LNCAP (cell line): ENCODE data around the gene GREB1.

Experiments used
- TF ChIP-seq, protein P1 (sequence below): fragments of 450-650 bp; IDR thresholded peaks from 2 replicates; pipeline ENCODE4 v1.5.1; 2017; ENCODE audit warnings: mild to moderate bottlenecking

The GREB1 gene

DNA sequence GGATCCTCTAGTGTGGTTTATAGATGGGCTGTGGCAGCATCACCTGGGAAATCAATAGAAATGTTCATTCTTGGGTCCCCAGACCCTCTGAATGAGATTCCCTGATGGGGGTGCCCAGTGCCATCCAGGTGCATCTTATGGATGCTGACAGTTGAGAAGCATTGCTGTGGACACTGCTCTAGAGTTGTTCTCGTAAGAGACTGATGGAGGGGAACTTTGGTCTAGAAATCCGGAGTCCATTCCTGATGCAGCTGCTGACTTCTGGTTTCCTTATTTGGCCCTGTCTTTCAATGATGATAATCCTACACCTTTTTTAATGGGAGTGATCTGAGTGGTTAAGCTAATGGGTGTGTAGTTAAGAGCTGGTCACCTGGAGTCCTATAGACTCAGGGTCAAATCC, 39.5 kb upstream of the GREB1 start:
- TF ChIP-seq, protein P1, sequence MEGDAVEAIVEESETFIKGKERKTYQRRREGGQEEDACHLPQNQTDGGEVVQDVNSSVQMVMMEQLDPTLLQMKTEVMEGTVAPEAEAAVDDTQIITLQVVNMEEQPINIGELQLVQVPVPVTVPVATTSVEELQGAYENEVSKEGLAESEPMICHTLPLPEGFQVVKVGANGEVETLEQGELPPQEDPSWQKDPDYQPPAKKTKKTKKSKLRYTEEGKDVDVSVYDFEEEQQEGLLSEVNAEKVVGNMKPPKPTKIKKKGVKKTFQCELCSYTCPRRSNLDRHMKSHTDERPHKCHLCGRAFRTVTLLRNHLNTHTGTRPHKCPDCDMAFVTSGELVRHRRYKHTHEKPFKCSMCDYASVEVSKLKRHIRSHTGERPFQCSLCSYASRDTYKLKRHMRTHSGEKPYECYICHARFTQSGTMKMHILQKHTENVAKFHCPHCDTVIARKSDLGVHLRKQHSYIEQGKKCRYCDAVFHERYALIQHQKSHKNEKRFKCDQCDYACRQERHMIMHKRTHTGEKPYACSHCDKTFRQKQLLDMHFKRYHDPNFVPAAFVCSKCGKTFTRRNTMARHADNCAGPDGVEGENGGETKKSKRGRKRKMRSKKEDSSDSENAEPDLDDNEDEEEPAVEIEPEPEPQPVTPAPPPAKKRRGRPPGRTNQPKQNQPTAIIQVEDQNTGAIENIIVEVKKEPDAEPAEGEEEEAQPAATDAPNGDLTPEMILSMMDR, result no peak

GRCh38 chr2:11495844-11496681, 37.8 kb upstream of the GREB1 start:
- TF ChIP-seq, protein P1, result no peak

DNA sequence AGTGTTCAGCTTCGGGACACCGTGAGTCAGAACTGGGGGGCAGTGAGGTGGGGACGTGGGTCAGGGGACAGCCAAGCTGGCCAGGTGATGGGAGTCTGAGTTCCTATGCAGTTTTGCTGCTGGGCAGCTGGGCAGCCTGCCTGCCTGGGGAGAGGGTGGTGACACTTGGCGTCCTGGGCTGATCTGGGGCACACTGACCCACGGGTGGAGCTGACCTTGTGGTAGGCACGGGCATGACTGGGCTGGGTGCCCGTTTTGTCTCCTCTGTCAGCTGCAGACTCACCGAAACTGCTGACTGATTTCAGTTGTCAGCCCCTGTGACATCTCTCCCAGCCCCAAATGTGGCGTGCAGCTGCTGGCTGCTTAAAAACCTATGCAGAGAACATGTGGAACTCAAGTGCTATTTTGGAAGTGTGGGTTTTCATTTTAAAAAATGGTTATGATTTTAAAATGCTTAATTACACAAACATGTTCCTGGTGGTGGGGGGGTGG, 35.3 kb upstream of the GREB1 start:
- TF ChIP-seq, protein P1, result no peak

DNA sequence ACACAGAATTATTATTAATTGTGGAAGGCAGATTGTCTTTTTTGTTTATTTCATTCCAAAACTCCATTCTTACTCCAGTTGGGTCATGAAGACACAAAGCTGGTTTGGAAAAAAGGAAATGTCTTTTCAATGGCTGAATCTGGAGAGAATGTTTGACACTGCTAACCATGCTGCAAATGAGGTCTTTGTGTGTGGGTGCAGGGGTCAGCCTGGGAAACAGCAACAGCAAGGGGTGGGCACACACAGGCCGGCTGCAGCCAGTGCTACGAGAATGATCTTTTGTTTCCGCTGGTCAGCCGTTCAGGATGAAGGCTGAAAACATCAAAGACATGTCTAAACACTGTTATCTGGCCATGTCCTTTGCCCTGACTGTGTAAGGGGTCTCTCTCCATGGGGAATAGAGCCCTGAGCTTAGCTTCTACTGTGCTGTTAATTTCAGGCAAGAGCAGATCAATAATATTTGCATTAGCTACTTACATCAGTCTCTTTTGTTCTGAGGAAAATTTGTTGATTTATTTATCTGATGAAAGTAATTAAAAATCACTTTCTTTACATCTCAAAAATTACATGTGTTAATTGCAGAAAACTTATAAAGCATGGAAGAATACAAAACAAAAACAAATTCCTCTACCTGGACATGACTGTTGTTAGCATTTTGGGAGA, 34.6 kb upstream of the GREB1 start:
- TF ChIP-seq, protein P1, result no peak

DNA sequence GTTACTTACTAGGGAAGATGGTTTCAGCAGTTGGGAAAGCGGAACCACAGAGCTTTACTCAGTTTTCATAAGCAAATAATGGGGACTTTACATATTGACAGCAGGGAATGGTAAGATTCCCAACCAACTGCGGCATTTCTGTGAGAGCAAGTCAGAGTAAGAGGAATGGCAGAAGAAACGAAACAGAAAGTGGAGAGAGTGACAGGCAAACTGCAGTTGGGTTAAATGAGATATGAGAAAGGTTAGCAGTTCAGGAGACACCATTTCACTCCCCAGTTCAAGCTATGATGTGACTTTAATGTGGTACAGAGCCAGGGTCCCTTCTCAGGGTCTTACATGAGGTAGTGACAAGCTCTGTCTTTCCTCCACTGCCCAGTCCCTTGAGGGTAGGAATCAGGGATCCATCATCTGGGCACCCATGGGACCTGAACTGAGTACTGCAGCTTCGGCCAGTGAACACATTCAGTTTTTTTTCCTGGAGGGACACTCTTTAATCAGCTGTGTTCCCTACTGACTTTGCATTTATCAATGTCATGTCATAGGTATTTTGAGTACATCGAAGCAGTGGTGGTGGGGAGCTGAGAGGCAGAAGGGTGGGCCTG, 33.0 kb upstream of the GREB1 start:
- TF ChIP-seq, protein P1, result no peak

- TF ChIP-seq, protein P1, result no peak
These were observed 31.0 kb upstream of the GREB1 start for GRCh38 chr2:11502740-11503292.

DNA sequence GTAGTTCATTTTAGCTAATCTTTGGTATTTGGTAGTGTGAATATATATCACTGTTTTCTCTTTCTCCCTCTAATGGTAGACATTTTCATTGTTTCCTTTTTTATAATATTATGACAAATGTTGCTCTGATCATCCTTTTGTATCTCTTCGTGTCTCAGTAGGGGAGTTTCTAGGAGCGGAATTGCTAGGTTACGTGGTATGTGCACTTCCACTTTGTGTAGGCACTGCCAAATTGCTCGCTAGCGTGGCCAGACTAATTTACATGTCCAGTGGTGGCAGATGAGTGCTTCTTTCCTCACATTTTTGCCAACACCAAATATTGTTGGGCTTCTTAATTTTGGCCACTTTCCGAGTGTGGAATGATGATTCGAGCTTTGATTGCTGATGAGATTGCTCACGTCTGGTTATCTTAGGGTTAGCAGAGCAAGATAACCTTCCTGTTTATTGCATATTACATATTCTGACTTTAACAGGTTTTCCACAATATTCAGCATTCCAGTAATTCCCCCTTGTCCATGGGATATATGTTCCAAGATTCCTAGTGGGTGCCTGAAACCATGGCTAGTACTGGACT, 30.4 kb upstream of the GREB1 start:
- TF ChIP-seq, protein P1, result no peak
